ENCODE results near the gene DBX2. TPM values are rescaled to one million over a fixed set of nuclear protein-coding genes. Genes with fewer than 3 reads are reported as not detected.
A peak's percentile ranks its signal among the peaks of the same experiment; 100 is the strongest.

Gene DBX2
- total RNA-seq, 1 donor from 2014 or later = 0.14 TPM

DNA sequence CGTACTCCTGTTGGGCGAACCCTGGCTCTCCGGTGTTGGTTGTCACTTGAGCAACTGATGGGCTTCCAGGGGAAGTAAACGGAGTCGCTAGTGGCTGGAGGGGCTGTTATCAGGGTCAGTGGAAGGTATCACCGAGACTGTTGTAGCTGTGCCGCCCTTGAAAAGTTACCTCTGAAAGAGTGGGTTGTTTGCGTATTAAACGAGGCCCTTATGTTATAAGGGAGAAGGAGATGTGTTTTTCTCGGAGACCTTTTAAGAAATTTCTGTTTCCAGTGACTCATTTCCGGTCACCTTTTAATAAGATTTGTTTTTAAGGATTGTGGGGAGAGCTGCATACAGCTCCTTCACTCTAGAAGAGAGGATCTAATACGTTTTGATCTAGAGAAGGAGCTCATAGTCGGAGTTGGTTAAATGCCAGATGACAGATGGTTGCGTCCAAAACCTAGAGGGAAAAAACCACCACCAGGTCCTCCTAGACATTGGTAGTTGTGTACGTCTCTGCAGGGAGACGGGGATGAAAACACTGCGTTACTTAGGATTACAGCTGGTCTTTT is 750 bp upstream of the DBX2 start:
- TF ChIP-seq, protein P1, sequence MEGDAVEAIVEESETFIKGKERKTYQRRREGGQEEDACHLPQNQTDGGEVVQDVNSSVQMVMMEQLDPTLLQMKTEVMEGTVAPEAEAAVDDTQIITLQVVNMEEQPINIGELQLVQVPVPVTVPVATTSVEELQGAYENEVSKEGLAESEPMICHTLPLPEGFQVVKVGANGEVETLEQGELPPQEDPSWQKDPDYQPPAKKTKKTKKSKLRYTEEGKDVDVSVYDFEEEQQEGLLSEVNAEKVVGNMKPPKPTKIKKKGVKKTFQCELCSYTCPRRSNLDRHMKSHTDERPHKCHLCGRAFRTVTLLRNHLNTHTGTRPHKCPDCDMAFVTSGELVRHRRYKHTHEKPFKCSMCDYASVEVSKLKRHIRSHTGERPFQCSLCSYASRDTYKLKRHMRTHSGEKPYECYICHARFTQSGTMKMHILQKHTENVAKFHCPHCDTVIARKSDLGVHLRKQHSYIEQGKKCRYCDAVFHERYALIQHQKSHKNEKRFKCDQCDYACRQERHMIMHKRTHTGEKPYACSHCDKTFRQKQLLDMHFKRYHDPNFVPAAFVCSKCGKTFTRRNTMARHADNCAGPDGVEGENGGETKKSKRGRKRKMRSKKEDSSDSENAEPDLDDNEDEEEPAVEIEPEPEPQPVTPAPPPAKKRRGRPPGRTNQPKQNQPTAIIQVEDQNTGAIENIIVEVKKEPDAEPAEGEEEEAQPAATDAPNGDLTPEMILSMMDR (IDR thresholded peaks at IDR 0.05; ENCODE audit: borderline replicate concordance) = no peak
- DNase-seq = no peak
- H3K4me1 ChIP-seq = peaks cover 19% of the 10 kb centered on the region
- no peaks in the 10 kb centered on the region for H3K9me3 ChIP-seq (replicated peaks)
- no peak overlapping the region for H3K27ac ChIP-seq (replicated peaks)
- peaks cover 63% of the 10 kb centered on the region for H3K27me3 ChIP-seq (ENCODE audit: low read depth)
- H3K4me3 ChIP-seq = peak overlapping the region; percentile 63
- H3K36me3 ChIP-seq = no peaks in the 10 kb centered on the region
- intact Hi-C loops (cut with micrococcal nuclease) = no loop called here

DNA sequence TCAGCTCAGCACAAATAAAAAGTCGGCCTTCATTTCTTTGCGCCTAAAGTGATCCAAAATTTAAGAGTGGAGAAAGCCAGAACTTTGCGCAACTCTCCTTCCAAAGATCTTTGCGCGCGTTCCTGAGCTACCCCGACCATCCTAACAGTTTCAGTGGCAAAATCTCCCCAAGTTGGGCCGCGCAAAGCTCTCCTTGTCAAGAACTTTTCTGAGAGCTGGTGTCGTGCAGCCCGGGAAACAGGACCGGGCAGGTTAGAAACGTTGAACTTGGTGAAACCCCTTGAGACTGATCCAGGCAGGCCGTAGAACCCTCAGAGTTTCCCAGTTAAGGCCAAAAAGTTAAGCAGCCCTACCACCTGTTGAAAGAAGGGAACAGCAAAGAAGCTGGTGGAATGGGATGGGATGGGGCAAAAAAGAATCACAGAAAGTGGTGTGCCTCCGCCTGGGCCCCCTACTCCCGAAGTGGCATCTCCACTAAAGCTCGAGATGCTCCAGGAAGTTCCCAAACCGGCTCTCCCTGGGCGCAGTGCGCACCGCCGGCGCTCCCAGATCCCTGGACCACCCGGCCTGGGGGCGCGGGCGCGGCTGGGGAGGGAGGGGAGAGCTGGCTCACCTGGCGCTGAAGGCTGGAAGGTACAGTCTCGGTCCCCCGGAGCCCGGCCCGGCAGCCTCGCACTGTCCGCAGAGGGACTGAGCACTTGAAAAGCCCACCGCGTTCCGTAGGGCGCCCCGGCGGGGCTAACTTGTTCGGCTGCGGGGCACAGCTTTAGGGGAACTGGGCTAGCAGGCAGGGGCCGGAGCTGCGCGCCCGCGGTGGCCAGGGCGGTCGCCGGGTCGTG is 768 bp downstream of the DBX2 start:
- peak overlapping the region; percentile 63 for H3K4me3 ChIP-seq
- H3K4me1 ChIP-seq = peaks cover 19% of the 10 kb centered on the region
- TF ChIP-seq, protein P1 (IDR thresholded peaks at IDR 0.05; ENCODE audit: borderline replicate concordance) = no peak
- H3K36me3 ChIP-seq = no peaks in the 10 kb centered on the region
- no peaks in the 10 kb centered on the region for H3K9me3 ChIP-seq (replicated peaks)
- H3K27ac ChIP-seq (replicated peaks) = no peak overlapping the region
- peaks cover 77% of the 10 kb centered on the region for H3K27me3 ChIP-seq (ENCODE audit: low read depth)
- intact Hi-C loops (cut with micrococcal nuclease) = no loop called here
- no peak for DNase-seq

DNA sequence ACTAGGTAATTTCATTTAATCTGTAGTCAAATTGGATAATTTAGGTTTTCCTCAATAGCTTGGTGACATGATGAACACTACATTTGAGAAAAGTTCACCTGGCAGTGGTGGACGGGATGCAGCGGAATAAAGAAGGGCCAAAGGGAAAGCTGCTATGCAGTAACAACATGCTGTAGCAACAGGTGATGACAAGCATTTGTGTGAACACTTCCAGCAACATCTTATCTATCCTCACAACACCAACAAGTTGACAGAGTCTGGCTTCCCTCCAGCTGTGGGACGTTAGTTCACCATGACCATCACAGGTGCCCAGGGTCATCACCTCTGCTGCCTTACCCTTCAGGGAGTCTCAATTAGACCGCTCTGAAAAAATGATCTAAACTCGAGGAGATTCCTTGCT is 8.3 kb downstream of the DBX2 start:
- DNase-seq = no peak
- H3K9me3 ChIP-seq (replicated peaks) = no peaks in the 10 kb centered on the region
- intact Hi-C loops (cut with micrococcal nuclease) = no loop called here
- H3K27ac ChIP-seq (replicated peaks) = no peak overlapping the region
- peaks cover 26% of the 10 kb centered on the region for H3K27me3 ChIP-seq (ENCODE audit: low read depth)
- no peaks in the 10 kb centered on the region for H3K4me1 ChIP-seq
- TF ChIP-seq, protein P1 (IDR thresholded peaks at IDR 0.05; ENCODE audit: borderline replicate concordance) = no peak
- no peaks in the 10 kb centered on the region for H3K36me3 ChIP-seq
- no peak overlapping the region for H3K4me3 ChIP-seq

DNA sequence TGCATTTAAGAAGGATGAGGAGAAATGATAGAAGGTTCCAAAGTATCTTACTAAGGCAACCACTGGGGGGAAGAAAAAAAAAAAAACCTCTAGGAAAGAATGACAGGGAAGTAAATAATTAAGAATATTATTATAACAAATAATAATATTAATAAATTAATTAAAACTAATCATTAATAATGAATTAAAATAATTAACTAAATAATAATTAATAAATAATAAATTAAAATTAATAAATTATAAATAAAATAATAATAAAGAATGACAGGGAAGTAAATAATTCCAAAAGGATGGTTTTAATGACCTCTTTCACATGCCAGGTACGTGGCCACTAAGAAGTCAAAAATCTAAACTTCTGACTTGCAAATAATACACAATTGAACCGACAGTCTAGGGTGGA is 9.9 kb downstream of the DBX2 start:
- TF ChIP-seq, protein P1 (IDR thresholded peaks at IDR 0.05; ENCODE audit: borderline replicate concordance) = no peak
- no peaks in the 10 kb centered on the region for H3K36me3 ChIP-seq
- H3K4me3 ChIP-seq = no peak overlapping the region
- H3K9me3 ChIP-seq (replicated peaks) = no peaks in the 10 kb centered on the region
- no peak for DNase-seq
- H3K27ac ChIP-seq (replicated peaks) = no peak overlapping the region
- no peaks in the 10 kb centered on the region for H3K4me1 ChIP-seq
- H3K27me3 ChIP-seq (ENCODE audit: low read depth) = peaks cover 12% of the 10 kb centered on the region
- intact Hi-C loops (cut with micrococcal nuclease) = no loop called here

DNA sequence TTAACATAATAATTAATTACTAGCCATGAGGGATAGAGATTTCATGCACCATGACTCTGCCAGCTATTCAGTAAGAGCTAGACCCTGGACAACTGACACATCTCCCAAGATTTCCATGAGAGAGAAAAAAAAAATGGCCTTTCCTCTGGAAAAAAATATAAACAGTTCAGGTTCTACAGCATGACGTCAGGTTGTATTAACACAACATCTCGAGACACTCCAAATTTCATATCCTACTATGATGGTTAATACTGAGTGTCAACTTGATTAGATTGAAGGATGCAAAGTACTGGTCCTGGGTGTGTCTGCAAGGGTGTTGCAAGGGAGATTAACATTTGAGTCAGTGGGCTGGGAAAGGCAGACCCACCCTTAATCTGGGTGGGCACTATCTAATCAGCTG is 11.1 kb downstream of the DBX2 start:
- H3K27me3 ChIP-seq (ENCODE audit: low read depth) = peaks cover 4% of the 10 kb centered on the region
- TF ChIP-seq, protein P1 (IDR thresholded peaks at IDR 0.05; ENCODE audit: borderline replicate concordance) = no peak
- H3K36me3 ChIP-seq = no peaks in the 10 kb centered on the region
- H3K9me3 ChIP-seq (replicated peaks) = no peaks in the 10 kb centered on the region
- DNase-seq = no peak
- H3K4me1 ChIP-seq = no peaks in the 10 kb centered on the region
- intact Hi-C loops (cut with micrococcal nuclease) = no loop called here
- no peak overlapping the region for H3K4me3 ChIP-seq
- H3K27ac ChIP-seq (replicated peaks) = no peak overlapping the region
